Choroid plexus epithelial cell (primary cell): ENCODE measurements around the gene GPHA2.

Experiments used
- DNase-seq: peaks from one replicate; pipeline ENCODE4 v3.0.0-alpha.2; 2010; ENCODE audit warnings: low read depth
- H3K4me3 ChIP-seq: 2 replicates; pipeline ENCODE4 v1.5.1; 2011; ENCODE audit warnings: low read depth, mild to moderate bottlenecking, control low read depth, low read length, moderate library complexity
- TF ChIP-seq, protein P1 (sequence below): conservative IDR thresholded peaks from 2 replicates; pipeline ENCODE4 v1.5.1; 2011; ENCODE audit warnings: low read depth, mild to moderate bottlenecking, control low read depth, inconsistent platforms, low read length, moderate library complexity

Gene GPHA2

DNA sequence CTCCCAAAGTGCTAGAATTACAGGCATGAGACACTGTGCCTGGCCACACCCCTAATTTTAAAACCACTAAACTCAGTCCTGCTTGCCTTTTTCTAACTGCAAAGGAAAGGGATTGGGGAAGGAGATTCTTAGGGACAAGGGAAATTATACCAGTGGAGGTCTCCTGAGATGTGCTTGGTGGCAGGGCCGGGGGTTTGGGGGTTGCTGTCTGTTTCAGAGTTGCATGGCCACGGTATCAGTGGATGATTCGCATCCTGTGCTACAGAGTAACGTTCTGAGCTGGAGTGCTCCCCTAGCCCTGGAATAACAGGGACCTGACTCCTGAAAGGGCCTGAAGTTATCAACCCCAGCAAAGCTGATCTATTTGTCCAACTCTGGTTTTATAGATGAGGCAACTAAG, 846 bp upstream of the GPHA2 start:
- TF ChIP-seq, protein P1, sequence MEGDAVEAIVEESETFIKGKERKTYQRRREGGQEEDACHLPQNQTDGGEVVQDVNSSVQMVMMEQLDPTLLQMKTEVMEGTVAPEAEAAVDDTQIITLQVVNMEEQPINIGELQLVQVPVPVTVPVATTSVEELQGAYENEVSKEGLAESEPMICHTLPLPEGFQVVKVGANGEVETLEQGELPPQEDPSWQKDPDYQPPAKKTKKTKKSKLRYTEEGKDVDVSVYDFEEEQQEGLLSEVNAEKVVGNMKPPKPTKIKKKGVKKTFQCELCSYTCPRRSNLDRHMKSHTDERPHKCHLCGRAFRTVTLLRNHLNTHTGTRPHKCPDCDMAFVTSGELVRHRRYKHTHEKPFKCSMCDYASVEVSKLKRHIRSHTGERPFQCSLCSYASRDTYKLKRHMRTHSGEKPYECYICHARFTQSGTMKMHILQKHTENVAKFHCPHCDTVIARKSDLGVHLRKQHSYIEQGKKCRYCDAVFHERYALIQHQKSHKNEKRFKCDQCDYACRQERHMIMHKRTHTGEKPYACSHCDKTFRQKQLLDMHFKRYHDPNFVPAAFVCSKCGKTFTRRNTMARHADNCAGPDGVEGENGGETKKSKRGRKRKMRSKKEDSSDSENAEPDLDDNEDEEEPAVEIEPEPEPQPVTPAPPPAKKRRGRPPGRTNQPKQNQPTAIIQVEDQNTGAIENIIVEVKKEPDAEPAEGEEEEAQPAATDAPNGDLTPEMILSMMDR: no peak
- H3K4me3 ChIP-seq: no peak overlapping the region
- DNase-seq: no peak

DNA sequence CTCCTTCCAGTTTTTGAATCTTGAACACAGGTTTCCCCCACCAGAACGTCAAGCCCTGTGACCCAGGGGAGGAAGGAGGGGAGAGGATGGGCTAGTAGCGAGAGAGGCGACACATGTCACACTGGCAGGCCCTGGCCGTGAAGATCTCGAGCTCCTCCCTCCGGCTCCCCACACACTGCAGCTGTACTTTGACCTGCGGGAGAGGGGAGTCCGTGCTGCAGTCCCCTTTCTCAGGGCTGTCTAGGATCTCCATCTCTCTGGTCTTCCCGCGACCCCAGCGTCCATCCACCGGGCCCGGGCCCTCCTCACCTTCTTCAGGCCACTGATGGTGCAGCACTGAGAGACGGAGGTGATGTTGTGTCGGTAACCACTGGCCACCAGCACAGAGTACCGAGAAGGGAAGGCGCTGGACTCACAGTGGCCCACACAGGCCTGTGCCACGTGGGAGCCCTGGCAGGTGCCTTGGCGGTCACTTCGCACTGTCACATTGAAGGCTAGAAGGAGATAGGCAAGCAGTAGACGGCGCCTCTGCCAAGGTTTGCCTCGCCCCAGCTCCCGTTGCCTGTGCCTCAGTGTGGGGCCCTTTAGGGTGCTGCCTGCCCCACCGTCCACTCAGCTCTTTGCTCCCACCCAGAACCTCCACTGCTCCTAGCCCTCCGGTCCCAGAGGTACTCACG, 873 bp downstream of the GPHA2 start:
- TF ChIP-seq, protein P1: no peak
- DNase-seq: no peak
- no peak overlapping the region for H3K4me3 ChIP-seq

DNA sequence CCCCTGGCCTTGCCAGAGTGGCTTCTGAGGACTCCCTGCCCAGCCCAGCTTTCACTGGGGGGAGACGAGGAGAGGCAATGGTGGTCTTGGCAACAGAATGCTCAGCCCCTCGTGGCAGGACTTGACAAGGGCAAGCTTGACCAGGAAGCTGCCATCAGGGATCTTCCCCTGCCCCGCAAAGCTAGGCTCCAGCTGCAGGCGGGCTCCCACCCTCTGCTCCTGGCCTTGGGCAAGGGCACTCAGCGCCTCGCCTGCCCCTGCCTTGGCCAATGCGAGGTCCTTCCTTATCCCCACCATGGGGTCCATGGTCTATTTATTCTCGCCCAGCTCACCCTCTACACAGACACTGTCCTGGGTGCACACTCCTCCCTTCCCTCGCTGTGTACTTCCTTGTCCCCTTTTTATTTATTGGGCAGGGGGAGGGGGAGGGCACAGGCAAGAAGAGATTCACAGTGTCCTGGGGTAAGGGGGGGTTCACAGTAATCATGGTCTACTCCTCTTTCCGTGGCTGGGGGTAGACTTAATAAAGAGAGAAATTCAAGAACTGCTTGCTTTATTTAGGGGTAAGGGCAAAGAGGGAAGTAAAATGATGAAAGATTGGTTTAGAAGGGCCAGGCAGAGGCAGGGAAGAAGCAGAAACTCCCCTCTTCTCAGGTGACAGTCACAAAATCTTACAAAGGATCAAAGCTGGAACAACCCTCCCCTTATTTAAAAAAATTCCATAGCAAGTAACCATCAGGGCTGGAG, 1.6 kb downstream of the GPHA2 start:
- DNase-seq: no peak
- TF ChIP-seq, protein P1: no peak
- H3K4me3 ChIP-seq: no peak overlapping the region

DNA sequence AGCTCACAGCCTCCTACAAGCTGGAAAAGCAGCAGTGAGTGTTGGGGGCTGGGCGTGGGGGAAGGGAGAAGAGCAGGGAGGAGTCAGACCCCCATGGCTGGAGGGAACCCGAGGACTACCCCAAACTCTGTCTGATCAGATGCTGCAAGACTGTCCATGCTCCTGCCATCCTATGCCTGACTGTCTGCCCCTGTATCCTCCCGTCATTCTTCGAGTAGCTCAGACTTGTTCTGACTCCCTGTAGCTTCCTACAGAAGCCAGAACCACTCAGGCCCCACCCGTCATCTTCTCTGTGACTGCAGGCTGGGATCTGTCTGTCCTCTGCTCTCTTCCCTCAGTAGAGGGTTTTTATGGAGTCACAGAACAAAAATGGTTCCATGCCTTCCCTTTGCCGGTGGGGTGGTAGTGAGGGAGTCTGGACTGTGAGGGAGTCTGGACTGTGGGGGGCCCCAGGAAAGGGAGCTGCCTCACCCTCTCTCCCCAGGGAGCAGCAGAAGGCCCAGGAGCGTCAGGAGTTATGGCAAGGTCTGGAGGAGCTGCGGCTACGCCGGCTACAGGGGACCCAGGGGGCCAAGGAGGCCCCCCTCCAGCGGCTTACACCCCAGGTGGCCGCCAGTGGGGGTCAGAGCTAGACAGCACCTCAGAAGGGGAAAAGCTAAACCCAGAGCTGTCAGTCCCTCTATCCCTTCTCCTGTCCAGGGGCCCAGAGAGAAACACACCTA, 2.3 kb downstream of the GPHA2 start:
- no peak overlapping the region for H3K4me3 ChIP-seq
- DNase-seq: no peak
- TF ChIP-seq, protein P1: no peak

DNA sequence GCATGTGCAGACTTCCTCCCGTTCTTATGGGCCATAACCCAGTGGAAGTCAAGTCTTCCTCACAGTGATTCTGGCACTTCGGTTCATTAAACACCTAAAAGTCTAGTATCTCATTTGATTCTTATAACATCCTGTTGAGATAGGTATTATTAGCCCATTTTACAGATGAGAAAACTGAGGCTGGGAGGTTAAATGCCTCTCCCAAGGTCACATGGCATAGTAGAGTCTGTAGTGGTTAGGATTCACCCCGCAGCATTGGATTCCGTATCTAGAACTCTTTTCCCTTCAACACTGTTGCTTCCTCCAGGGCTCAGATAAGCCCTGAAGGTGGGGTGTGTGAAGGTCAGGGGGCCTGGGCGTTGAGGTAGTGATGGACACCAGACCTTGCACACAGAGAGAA, 3.4 kb downstream of the GPHA2 start:
- no peak for DNase-seq
- TF ChIP-seq, protein P1: no peak
- H3K4me3 ChIP-seq: no peak overlapping the region

DNA sequence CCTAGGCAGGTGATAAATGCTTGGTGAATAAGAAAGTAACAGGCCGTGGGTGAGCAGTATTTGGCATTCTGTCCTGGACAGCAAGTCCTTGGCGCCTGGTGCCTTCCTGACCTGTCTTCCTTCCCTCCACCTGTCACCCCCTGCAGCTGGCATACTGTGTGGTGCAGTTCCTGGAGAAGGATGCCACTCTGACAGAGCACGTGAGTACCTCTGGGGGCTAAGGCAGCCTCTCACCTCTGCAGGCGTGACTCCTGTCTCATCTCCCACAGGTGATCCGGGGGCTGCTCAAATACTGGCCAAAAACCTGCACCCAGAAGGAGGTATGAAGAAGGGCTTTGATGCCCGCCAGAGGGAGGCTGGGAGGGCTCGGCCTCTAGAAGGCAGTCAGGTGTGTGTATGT, 4.4 kb downstream of the GPHA2 start:
- TF ChIP-seq, protein P1: no peak
- no peak overlapping the region for H3K4me3 ChIP-seq
- no peak for DNase-seq

DNA sequence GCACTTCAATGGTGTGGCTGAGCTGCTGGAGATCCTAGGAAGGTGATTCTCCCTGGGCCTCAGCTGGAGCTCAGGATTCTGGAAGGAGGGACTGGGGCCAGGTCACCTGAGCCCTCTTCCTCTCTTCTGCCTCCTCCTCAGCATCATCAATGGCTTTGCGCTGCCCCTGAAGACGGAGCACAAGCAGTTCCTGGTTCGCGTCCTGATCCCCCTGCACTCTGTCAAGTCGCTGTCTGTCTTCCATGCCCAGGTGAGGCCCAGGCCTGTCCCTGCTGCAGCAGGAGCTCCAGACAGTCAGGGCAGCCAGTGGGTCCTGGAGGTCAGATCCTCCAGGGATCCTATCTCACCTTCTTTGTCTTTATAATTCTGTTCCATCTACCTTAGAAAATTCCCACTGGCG, 5.4 kb downstream of the GPHA2 start:
- TF ChIP-seq, protein P1: no peak
- no peak overlapping the region for H3K4me3 ChIP-seq
- DNase-seq: no peak
